GM18520 (cell line): ENCODE data around the gene ZBTB42.
"Not testable (repeated sequence)": the region's sequence is repeated elsewhere in the genome, so short reads cannot be mapped to it uniquely, and the experiment has no call there.

Source experiments
- ATAC-seq: cut with Tn5 transposase; IDR thresholded peaks from one replicate; pipeline ENCODE4 v1.9.1; 2021; ENCODE audit not compliant: unreplicated experiment

ZBTB42 gene

GRCh38 chr14:104836171-104836935, 35.5 kb downstream of the ZBTB42 start:
- not testable (repeated sequence) for ATAC-seq

GRCh38 chr14:104841730-104842129, 40.8 kb downstream of the ZBTB42 start:
- no peak for ATAC-seq

GRCh38 chr14:104843006-104843405, 42.1 kb downstream of the ZBTB42 start:
- ATAC-seq, result no peak

- ATAC-seq, result no peak
These were observed 42.8 kb downstream of the ZBTB42 start for GRCh38 chr14:104843442-104844305.

- ATAC-seq, result no peak
These were observed 43.6 kb downstream of the ZBTB42 start for GRCh38 chr14:104844306-104845032.

GRCh38 chr14:104845033-104845666, 44.2 kb downstream of the ZBTB42 start:
- ATAC-seq, result no peak

- ATAC-seq, result no peak
These were observed 45.0 kb downstream of the ZBTB42 start for GRCh38 chr14:104845834-104846441.

- ATAC-seq, result no peak
These were observed 51.4 kb downstream of the ZBTB42 start for GRCh38 chr14:104852280-104852663.
